GM19099 (cell line): ENCODE data around the gene SPPL3.

Source experiments
- POLR2A ChIP-seq: IDR thresholded peaks from 3 replicates; pipeline ENCODE4 v1.6.1; 2011; ENCODE audit warnings: low read depth; ENCODE audit not compliant: insufficient read length; ENCODE audit errors: extremely low read depth

The SPPL3 gene

DNA sequence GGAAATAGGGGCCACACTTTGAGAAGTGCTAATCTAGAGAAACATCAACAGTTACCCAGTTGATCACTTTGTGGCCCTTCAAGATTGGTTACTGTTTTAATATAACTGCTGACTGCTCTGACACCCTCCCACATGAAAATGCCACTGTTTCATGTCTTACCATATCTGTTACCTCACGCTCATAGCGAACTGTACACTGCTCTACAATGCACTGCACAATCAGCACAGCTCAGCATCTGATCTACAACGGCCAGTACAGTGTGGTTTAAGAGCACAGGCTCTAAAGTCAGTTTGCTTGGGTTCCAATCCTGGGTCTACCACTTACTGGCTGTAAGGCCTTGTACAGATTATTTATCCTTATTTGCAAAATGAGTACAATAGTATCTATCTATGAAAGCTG, 39.1 kb downstream of the SPPL3 start:
- TF ChIP-seq POLR2A: no peak

DNA sequence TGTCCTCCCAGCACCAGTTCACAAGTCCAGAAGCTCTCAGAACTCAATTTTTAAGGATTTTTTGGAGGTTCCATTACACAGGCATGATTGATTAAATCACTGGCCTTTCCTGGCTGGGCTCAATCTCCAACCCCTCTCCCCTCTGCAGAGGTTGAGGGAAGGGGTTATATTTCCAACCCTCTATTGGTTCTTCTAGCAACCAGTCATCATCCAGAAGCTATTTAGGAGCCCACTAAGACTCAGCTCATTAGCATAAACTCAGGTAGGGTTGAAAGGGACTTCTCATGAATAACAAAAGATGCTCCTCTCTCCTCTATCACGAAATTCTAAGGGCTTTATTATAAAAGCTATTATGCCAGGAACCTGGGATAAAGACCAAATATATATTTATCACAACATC, 41.5 kb downstream of the SPPL3 start:
- TF ChIP-seq POLR2A: no peak

DNA sequence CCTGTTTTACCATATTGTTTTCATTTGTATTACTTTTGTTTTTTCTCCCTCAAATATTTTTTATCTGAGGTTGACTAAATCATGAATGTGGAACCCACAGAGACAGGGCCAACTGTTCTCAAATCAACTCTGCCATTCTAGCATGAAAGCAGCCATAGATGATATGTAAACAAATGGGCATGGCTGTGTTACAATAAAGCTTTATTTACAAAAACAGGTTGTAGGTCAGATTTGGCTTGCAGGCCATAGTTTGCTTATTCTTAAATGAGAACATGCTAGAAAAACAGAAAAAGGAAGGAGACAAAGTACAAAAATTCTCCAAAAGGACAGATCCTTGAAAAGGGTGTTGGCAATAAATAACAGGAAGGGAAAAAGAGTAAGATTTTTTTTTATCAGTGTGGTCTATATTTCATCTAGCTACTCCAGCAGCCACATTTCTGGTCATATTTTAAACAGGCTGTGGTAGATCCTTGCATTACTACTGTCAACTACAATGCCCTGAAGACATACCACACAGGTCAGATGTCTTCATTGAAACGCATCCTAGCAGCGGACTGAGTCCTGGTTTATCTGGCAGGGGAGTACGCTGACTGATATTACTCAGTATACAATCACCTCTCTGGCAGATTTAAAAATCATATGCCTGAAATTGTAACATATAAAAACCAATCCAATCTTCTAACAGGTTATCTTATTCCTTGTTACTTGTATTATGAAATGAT, 42.9 kb downstream of the SPPL3 start:
- no peak for TF ChIP-seq POLR2A

DNA sequence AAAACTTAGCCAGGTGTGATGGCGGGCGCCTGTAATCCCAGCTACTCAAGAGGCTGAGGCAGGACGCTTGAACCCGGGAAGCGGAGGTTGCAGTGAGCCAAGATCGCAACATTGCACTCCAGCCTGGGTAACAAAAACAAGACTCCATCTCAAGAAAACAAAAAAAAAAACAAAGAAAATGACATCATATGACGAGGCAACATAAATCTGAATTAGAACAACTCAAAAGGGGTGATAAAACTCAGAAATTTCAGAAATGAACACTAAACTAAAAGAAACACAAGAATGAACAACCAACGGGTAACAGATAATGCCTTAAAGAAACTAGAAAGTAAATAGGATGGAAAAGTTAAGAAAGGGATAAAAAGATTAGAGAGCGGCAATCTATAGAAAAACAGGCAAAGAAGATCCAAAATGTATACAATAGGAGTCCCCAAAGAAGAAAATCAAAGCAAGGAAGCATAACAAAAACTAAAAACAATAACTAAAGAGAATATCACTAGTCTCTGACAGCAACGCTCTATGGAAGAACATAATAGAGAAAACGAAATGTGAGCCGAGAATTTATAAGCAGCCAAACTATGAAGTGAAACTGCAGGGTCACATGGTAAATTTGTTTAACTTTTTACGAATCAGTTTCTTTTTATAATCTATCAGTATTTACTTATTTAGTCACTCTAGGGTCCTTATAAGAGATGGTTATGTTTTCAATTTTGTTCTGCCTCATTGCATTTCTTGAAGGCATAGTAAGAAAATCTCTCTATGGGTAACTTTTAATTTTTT, 45.7 kb downstream of the SPPL3 start:
- no peak for TF ChIP-seq POLR2A

DNA sequence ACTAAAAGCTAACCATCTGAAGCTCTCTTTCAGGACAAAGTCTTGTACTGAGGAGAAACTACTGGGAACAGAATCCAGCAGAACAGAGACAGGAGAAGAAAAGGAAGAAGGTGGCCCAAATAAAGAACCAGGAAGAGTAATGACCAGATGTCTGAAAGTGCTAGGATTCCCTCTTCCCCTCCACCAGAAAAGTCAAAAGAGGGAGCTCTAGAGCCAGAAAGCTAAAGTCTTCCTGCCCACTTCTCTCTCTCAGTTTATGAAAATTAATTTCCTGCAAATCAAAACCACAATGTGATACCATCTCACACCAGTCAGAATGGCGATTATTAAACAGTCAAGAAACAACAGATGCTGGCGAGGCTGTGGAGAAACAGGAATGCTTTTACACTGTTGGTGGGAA, 47.2 kb downstream of the SPPL3 start:
- no peak for TF ChIP-seq POLR2A

DNA sequence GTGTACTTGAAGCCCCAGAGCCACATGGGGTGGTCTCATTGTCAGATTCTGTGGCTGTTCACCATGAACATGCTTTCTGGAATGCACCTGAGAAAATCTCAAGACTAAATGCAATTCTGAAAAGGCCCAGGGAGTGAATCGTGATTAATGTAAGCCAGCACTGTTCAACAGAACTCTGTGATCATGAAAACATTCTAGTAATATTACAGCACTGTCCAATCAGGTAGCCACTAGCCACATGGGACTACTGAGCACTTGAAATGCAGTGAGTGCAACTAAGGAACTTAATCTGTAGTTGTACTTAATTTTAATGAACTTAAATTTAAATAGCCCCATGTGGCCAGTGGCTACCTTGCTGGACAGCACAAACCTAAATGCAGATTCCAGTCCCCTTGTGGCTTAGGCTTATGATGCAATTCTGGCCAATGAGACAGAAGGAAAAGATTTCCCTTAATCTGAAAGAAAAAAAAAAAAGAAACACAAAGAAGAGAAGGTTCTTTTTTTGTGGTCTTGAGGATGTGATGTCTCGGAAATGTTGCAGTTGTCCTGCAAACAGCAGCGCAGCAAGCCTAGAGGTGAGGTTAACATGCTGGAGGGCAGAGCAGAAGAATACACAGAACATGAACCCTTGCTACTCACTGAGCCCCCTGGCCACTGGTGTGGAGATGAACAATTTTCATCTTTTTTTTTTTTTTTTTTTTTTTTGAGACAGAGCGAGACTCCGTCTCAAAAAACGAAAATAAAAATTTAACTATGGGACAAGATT, 48.2 kb downstream of the SPPL3 start:
- TF ChIP-seq POLR2A: no peak

DNA sequence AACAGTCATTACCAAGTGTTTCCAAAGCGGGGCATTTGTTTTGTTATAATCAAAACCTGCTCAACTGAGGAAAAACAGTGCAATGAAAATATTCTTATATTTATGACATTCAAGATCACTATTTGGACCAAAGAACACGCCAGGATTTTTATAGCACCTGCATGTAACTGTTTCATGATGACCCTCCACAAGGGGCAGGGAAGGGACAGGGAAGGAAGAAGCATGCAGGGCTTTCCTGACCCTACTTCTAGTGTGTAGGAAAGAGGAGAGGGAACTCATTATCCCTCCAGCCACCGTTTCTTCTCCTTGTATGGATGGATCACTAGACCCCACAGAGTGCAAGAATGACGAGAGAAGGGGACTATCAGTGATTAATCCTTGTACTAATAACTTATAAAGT, 49.4 kb downstream of the SPPL3 start:
- TF ChIP-seq POLR2A: no peak

DNA sequence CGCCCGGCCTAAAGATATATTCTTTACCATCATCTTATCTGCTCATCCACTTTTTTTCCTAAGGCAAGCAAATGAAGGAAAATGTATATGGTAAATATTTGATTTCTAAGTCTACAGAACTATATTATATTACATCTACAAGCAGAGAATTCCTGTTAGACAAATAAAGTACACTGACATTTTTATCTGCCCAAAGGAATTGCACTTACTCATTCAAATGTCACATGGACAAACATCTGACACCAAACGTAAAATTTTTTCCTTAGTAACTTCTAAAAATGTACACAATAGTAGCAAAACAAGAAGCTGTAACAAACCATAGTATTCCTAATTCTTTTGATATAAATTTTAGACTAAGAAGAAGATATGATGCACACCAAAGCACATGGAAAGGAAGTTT, 51.0 kb downstream of the SPPL3 start:
- TF ChIP-seq POLR2A: no peak

DNA sequence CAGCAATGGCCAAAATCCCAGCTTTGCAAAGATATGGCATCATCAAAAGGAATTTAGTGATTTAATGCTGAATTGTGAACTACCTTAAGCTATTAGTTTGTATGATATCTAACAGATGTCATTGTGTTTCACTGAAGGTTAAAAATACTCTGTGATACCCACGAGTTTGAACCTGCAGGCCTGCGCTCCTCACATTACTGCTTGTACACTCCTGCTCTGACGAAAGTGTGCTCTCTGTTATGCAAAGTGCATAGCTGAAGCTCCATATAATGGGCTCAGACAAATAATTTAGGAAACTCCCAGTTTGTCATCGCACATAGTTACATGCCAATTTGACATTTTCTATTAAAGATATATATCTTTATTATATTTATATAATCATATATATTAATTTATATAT, 52.2 kb downstream of the SPPL3 start:
- no peak for TF ChIP-seq POLR2A

DNA sequence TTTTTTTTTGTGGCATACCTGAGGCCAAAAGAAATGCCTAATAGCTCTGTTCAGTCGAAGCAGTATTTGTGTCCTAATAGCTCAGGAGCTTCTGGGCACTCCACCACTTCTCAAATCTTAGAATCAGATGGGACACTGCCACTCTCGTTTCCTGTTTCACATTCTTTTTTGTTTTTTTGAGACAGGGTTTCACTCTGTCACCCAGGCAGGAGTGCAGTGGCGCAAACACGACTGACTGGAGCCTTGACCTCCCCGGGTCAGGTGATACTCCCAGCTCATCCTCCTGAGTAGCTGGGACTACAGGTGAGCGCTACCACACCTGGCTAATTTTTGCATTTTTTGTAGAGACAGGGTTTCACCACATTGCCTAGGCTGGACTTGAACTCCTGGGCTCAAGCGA, 52.7 kb downstream of the SPPL3 start:
- no peak for TF ChIP-seq POLR2A

DNA sequence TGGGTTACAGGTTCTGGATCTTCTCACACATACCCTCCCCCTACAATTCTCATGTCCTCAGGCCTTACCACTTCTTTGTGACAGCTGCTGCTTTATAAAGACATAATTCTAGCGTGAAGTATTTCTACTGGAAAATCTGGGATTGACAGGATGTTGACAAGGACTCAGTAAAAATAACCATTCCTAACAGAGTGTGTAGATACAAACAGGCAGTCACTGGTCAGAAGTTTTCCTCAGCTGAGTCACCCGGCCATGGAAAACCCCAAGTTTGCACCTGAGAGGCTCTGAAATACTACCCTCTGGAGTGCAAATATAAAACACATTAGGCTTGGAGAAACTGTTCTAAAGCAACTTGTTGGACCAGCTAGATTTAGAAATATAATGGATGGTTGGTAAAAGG, 54.4 kb downstream of the SPPL3 start:
- TF ChIP-seq POLR2A: no peak

DNA sequence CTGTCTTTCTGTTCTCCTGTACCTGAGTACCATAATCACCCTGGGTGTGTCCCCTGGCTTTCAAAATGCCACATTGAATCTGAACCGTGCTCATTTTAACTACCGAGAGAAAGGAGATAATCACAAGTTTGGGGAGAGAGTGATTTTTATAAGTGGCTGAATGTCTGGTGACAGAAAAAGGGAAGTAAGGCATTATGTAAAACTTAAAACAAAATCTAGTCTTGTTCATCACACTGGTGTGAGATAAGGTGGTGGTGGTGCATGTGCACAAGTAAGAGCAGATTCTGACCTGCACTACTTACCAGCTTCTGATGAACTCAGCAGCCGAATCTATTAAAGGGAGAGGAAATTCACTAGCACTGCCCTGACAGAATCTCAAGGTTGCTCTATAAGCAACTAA, 56.3 kb downstream of the SPPL3 start:
- TF ChIP-seq POLR2A: no peak

DNA sequence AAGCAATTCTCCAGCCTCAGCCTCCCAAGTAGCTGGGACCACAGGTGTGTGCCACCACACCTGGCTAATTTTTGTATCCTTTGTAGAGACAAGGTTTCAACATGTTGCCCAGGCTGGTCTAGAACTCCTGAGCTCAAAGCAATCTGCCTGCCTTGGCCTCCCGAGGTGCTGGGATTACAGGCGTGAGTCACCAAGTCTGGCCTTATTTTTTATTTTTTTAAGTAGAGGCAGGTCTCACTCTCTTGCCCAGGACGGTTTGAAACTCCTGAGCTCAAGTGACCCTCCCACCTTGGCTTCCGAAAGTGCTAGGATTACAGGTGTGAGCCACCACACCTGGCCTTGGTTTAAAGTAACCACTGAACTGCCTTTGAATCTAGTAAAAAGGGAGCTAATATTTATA, 56.8 kb downstream of the SPPL3 start:
- TF ChIP-seq POLR2A: no peak

DNA sequence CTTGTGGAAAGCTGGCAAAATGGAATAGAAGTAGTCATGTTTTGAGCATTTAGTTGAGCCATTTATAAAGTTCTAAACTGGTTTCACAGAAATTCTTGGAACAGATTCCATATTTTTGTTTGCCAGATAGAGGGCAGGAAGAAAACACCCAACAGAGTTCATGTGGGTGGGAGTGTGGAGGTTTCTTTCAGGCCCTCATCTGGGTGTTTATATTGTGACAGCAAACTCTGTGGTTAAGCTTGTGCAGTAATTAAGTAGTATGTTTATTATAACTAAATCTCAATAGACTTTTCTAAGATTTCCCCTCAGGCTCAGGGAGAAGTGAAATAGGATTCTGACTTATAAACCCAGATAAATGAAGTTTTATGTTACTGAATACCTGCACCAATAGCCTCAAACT, 57.4 kb downstream of the SPPL3 start:
- TF ChIP-seq POLR2A: no peak

DNA sequence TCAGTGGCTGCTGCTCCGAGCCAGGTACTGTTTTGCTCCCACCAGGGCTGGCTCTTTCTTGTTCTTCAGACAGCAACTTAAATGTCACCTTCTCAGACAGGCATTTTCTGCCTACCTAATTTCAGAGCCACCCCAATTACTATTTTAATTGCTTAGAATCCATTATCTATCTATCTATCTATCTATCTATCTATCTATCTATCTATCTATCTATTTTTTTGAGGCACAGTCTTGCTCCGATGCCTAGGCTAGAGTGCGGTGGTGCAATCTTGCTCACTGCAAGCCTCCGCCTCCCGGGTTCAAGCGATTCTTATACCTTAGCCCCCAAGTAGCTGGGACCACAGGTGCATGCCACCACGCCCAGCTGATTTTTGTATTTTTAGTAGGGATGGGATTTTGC, 58.5 kb downstream of the SPPL3 start:
- no peak for TF ChIP-seq POLR2A
